Stimulated activated CD4-positive, alpha-beta T cell treated with anti-CD3 and anti-CD28 coated beads, Interleukin-1b, Interleukin-23, amount 100 ng/mL, for 48 hours (primary cell): ENCODE measurements around the gene FAM20C.

Source experiments
- DNase-seq: peaks from one replicate; pipeline ENCODE4 v3.0.0-alpha.2; 2020

Gene FAM20C

DNA sequence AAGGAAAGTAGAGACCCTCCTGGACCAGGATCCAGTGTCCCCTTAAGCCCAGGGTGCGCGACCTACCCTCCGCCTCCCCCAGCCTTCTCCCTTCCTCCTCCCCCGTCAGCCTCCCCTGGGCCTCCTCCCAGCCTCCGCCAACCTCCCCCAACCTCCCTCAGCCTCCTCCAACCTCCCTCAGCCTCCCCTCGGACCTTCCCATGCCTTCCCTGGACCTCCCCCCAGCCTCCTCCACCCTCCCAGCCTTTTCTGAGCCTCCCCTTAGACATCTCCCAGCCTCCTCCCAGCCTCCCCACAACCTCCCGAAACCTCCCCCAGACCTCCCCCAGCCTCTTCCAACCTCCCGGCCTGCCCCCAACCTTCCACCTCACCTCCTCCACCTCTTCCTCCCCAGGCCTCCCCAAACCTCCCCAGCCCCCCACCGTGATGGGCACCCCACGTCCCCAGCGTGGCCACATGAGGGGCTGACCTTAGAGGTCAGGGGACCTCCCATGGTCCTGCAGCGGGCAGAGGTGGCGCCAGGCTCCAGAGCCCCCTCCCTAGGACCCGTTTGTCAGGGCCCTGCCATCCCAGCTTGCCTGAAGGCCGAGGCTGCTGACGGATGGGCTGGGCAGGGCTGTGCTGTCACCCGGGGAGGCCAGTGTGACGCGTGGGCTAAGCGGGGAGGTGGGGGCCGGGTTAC is 18.8 kb downstream of the FAM20C start:
- no peak for DNase-seq

DNA sequence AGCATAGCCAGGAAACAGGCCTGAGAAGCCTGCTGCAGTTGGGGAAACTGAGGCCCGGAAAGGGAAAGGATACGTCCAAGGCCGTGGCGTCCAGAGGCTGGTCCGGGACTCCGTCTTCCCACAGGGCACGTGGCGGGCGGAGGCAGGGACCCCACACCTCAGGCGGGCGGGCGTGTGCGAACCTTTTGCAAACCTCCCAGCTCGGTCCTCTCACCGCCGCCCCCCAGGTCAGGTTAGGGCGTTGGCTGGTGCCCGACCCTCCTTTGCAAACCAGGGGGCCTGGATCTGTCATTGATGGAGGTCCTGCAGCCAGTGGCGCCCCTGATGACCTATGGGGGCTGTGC is 19.3 kb downstream of the FAM20C start:
- DNase-seq, result no peak

DNA sequence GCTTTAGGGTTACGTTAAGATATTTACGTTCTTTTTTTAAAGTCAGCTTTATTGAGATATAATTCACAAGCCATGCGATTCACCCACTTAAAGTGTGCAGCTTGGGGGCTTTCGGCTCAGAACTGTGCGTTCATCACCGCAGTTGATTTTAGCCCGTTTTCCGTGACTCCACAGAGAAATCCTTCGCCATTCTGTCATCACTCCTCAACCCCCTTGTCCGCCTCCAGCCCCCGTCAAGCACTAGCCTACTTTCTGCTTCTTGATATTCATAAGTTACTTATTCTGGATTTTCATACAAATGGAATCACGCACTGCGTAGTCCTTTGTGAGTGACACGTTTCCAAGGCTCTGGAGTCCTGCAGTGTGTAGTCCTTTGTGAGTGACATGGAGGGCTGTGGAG is 20.4 kb downstream of the FAM20C start:
- DNase-seq, result no peak

- DNase-seq, result no peak
Observed at GRCh38 chr7:213324-213993, 21.1 kb downstream of the FAM20C start.

GRCh38 chr7:214410-215212 is 22.2 kb downstream of the FAM20C start:
- DNase-seq, result no peak

GRCh38 chr7:216360-217300 is 24.3 kb downstream of the FAM20C start:
- DNase-seq, result no peak

DNA sequence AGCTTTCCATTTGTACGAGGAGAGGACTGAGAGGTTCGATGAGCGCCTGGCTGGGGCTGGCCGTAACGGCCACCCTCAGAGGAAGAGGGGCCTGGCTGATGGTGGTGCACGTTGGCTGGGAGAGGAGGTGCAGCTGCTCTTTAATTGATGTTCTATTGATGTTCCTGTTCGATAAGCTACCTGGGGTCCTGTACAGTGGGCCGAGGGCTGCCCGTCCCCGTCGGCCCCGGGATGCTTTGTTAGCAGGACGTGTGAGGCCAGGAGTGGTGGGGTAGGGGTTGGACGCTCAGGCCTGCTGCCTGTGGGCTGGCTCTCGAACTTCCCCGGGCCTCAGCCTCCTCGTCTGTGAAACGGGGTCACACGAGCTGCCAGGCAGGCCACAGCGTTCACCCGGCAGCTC is 25.4 kb downstream of the FAM20C start:
- no peak for DNase-seq

DNA sequence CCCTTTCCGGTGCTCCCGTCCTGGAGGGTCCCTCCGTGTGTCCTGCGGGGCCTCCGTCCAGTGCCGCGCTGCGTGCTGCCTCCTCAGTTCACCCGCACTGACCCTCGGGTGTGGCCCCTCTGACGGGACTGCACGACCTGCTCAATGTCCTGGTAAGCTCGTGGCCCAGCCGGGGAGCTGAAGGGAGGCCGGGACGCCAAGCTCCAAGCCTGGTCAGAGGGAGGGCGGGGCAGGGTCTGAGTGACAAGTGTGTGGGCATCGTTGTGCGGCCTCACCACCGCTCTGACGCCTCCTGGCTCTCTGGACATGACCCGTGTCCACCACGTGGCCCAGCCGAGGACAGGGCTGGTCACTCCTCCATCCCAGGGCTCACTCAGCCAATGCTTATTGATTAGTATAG is 25.9 kb downstream of the FAM20C start:
- DNase-seq, result no peak

GRCh38 chr7:218896-219580 is 26.7 kb downstream of the FAM20C start:
- DNase-seq, result no peak

DNA sequence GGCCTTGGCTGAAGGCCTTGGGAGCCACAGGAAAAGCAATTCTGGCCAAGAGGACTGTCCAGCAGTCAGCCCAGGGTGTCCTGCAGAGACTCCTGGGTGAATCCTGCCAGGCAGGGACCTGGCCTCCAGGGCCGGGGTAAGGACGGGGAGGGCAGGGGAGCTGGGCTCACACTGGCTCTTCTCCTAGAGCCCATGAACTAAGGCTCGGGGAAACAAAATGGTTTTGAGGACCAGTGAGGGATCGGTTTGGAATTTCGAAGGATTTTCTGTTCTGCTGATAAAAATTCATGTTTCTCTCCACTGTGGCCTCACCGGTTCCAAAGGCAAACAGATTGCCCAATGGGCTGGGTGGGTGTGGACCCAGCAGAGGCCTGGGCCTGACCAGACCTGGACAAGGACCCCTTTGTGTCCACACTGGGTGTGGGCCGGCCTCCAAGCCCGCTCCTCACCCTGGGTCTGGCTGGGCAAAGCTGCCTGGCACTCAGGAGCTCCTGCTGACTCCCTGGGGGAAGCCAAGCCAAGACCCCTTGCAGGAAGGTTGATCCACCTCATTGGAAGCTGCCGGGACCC is 27.3 kb downstream of the FAM20C start:
- no peak for DNase-seq

DNA sequence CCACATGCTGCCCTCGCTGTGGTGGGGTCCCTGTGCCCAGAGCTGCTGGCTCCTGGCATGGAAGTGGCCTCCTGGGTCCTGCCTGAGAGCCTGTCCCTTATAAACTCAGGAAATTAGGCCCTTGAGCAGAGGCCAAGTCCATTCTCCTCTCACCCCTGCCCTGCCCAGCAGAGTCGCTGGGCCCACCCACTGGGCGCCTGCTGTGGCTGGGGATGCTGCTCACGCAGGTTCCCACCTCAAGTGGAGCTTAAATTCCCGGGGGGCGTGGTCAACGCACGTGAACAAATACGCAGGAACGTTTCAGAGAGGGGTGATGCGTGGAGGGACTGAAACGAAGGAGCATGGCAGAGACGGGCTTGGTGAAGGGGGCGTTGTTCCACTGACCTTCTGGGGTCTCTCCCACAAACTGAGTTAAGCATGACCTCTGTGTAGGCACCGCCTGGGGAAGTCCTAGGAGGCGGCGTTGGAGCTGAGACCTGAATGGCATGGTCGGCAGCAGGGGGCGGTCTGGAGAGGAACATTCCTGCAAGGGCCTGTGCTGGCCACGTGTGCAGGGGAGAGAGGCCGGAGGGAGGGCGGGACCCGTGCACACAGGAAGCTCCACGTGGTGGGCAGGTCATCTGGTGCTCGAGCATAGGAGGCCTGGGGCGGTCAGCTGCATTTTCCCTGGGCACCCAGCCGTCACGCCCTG is 27.9 kb downstream of the FAM20C start:
- no peak for DNase-seq

GRCh38 chr7:221978-222715 is 29.8 kb downstream of the FAM20C start:
- DNase-seq, result no peak

- DNase-seq, result no peak
Observed at GRCh38 chr7:222716-223041, 30.3 kb downstream of the FAM20C start.

GRCh38 chr7:223118-223800 is 30.9 kb downstream of the FAM20C start:
- DNase-seq, result no peak

GRCh38 chr7:223861-224260 is 31.5 kb downstream of the FAM20C start:
- DNase-seq, result no peak

- DNase-seq, result no peak
Observed at GRCh38 chr7:226281-226895, 34.0 kb downstream of the FAM20C start.

DNA sequence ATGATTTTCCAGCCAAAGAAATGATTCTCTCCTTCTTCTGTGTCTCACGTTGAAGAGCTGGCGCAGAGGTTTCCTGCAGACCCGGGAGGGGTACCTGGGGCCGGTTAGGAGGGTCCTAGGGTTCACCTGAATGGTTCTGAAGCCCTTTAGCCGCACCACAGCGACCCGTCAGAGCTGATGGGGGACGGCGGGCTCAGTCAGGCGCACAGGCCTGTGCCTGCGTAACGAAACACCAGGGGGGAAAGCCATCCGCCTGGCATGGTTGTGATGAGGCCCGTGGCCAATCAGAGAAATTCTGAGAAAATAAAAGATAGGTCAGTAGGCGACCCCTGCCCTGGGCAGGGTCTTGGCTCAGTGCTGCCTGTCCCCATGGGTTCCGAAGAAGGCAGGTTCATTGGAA is 35.6 kb downstream of the FAM20C start:
- DNase-seq, result no peak

- DNase-seq, result no peak
Observed at GRCh38 chr7:228610-229009, 36.2 kb downstream of the FAM20C start.

DNA sequence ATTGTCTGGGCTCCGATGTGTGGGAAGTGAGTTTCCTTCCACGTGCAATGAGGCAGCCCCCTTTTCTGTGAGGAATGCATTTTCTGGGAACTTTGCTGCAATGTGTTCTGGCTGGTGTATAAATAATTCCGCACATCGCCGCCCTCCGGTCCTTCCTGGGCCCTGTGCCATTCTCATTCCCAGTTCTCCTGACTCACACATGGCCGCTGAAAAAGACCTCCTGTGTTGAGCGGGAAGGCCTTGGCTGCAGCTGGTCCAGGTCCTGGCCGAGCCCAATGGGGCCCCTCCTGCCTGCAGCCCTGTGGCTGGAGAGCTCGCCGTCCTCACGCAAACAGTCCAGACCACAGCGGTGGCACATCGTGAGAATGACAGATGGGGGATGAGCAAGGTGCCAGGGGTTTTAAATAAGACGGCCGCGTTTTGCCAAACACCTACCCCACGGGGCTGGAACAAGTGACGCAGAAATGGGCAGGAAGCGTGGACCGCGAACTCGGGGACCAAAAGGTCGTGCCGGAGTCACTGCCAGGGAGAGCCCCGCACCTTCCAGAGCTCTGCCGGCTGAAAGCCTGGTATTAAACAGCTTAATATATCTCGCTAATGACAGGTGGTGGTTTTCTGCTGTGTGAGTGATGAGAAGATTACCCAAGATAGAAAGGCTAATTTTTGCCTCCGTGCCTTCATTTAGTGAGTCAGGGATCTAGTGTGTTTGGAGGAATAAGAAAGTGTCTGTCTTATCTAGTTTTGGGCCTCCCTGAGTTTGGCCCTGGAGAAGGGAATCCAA is 37.0 kb downstream of the FAM20C start:
- DNase-seq, result no peak
